ENCODE measurements around the gene OR2T3.
"Not testable (repeated sequence)": the region's sequence is repeated elsewhere in the genome, so short reads cannot be mapped to it uniquely, and the experiment has no call there.

The OR2T3 gene, protein sequence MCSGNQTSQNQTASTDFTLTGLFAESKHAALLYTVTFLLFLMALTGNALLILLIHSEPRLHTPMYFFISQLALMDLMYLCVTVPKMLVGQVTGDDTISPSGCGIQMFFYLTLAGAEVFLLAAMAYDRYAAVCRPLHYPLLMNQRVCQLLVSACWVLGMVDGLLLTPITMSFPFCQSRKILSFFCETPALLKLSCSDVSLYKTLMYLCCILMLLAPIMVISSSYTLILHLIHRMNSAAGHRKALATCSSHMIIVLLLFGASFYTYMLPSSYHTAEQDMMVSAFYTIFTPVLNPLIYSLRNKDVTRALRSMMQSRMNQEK

DNA sequence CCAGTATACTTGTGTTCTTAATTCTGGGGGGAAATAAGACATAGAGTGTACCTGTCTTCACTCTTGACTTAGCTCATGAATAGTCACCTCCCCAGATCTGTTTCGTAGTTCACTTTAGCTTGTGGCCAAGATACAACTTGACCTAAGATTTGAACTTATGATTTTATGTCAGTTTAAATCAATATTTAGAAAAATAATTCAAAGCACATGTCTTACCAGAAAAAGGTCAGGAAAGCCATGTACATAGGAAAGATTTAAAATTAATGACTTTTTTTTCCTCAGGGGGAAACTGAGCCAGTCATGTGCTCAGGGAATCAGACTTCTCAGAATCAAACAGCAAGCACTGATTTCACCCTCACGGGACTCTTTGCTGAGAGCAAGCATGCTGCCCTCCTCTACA, at the start of gene OR2T3:
OR2T3 (plus strand) TSS at position 301 of the 400 bp plus-strand sequence; CDS start at position 301, 0 bp downstream.
- DNase-seq (ENCODE audit: low read depth), result not testable (repeated sequence)

DNA sequence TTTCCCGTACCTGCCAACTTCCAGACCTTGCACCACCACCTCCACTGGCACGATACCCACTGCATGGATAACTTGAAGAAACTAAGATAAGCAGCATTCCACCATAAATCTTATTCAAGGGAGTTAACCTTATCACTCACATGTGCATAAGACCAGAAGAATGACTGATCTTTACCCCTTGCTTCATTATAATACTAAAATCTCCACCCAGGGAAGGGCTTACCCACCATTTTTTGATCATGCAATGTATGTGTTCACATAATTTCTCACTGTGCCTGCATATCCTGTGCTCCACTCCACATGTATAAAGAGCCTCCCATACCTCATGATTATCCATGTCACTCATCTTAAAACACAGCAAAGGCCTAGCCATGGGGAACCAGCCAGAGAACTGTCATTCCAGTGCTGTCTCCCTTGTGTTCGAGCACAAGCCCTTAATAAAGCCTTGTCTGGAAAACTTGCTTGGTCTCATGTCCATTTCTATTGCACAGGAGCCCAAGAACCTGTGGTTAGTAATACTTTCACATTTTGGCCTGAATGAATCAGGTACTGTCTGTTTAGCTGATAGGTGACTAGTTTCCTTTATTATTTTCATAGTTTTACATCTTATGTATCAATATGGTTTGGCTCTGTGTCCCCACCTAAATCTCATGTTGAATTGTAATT, 45.5 kb upstream of the OR2T3 start:
- not testable (repeated sequence) for DNase-seq (ENCODE audit: low read depth)

DNA sequence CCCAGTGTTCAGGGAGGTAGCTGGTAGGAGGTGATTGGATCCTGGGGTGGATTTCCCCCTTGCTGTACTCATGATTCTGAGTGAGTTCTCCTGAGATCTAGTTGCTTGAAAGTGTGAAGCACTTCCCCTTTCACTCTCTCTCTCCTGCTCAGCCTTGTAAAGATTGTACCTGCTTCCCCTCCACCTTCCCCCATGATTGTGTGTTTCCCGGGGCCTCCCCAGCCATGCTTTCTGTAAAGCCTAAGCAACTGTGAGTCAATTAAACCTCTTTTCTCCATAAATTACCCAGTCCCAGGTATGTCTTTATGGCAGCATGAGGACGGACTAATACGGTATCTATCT, 45.0 kb upstream of the OR2T3 start:
- not testable (repeated sequence) for DNase-seq (ENCODE audit: low read depth)

DNA sequence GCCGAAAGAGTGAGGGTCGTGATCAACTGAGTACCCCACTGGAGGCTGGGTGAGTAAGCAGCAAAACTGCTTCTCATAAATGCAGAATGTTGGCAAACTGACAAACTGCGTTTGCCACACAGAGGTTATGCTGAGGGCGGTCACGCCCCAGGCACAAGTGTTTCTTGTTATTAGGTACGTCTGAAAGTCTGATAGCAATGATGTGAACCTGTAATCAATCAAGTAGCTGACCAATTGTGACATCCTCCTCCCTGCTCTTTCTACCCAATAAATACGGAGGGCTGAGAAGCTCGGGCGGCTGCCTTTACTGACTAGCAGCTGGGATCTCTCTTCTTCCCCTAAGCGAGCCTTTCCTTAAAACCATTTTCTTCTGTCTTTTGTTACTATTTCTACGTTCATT, 41.5 kb upstream of the OR2T3 start:
- DNase-seq (ENCODE audit: low read depth), result not testable (repeated sequence)

DNA sequence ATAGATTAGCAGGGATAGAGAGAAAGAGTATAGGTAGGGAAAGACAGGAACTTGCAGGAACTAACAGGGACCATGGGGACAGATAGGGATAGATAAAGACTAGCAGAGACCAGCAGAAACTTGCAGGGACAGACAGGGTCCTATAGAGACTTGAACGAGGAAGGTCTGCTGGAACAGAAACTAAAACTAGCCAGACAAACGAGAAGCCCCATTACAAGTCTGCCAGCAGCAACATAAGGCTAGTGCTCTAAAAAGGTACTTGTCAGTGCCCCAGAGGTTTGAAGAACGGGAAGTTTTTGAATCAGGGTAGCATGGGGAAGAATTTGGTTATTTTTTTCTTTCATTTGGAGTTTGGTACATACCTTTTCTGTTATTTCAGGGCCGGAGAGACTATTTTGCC, 41.0 kb upstream of the OR2T3 start:
- not testable (repeated sequence) for DNase-seq (ENCODE audit: low read depth)

DNA sequence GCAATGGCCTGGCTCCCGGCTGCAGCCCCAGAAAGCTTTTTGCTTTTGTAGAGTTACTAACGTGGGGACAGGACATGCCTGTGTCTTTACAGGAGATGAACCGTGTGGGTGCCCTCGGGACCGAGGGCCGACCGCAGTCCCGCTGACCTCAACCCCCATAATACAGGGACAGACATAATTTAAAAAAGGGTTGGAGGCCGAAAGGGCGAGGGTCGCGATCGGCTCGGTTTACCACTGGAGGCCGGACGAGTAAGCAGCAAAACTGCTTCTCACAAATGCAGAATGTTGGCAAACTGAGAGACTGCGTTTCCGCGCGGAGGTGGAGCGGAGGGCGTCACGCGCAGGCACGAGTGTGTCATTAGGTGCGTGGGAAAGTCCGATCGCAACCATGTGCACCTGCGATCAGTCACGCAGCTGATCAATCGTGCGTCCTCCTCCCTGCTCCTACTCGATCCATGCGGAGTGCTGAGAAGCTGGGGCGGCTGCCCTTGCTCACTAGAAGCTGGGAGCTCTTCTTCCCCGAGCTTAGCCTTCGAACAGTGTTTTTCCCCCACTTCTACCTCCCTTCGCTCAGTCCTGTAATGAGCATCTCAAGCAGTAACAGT, 39.2 kb upstream of the OR2T3 start:
- not testable (repeated sequence) for DNase-seq (ENCODE audit: low read depth)

DNA sequence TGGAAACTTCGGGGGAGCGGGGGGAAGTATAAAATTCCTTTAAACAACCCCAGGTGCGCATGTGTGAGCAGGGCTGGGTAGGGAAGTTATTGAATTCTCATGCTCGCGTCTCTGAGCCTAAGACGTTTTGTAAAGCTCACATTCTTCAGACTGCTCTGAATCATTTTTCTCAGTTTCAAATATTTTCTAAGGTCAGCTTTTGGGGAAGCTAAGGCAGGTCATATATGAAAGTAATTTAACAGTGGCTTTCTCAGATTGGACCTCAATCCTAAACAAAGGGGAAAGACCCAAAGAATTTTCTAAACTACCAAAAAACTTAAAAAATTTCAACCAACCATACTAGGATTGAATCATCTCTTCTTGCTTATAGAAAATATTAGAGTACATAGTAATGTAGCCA, 38.2 kb upstream of the OR2T3 start:
- not testable (repeated sequence) for DNase-seq (ENCODE audit: low read depth)

DNA sequence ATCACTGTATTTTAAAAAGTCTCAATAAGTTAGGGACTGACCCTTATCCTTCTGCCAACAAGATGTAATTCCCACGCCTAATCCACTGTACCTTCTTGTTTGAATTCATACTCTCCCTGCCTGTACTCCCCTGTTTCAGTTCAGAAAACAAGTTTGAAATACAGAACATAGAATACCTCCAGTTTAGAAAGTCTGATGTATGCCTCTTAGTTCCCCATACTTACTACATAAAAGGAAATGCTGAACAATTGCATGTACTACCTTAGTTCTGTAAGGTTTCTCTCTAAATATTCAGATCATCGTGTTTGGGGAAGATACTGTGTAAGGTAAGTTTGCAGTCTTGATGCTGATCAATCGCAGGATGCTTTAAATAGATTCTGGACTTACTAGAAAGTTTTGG, 36.8 kb upstream of the OR2T3 start:
- not testable (repeated sequence) for DNase-seq (ENCODE audit: low read depth)

DNA sequence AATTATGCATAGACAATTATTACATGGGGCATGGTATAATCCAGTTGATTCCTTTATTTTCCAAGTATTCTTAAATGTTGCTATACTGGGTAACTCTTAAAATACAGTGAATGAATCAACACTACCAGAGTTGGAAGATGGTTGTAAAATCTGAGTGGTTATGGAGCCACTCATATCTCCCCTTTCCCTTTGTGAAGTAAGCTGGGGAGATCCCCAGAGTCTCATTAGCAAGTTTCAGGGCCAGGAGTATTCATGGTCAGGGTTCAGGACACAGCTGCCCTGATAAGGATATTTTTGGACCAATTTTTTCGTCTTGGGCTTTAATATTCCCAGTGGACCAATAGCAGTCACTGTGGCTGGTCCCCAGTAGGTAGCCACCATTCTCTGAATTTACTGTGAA, 34.5 kb upstream of the OR2T3 start:
- DNase-seq (ENCODE audit: low read depth), result not testable (repeated sequence)

DNA sequence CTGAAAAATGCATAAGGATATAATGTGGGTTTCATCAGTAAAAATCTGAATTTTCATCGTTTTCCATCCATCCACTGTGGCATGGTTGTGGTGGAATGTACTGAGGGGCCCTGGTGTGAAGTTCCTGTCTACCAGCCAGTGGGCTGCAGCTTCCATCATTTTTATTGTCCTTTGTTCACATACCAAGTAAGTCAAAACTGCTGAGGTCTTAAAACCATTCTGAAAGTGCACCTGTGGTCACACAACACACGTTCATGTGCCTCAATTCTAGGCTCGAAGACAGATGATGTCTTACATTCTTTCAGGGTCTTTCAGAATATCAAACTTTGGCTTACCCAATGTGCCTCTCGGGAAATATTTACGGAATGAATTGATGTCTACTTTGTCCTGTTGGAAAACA, 33.9 kb upstream of the OR2T3 start:
- not testable (repeated sequence) for DNase-seq (ENCODE audit: low read depth)

DNA sequence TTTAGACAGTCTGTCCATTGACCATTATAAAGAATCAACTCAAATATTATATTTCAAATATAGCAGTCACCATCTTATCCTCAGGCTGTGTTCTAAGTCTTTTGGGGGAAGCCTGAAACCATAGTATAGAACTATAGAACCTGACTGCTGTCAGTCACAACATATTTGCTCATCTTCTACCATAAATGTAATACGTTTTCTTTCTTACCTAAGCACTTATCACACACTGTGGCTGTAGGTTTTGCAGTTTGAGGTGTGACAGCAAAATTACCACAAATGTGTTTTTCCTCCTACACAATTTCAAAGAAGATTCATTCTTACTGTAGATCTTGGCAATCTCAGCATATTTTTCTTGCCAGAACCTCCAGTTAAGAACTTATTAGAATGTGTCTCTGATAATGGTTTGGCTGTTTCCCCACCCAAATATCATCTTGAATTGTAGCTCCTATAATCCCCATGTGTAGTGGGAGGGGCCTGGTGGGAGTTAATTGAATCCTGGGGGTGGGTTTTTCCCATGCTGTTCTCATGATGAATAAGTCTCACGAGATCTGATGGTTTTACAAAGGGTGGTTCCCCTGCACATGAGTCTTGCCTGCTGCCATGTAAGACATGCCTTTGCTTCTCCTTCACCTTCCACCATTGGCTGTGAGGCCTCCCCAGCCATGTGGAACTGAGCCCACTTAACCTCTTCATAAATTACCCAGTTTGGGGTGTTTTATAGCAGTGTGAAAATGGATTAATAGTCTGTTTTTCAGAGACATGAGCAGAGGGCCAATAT, 30.5 kb upstream of the OR2T3 start:
- DNase-seq (ENCODE audit: low read depth), result not testable (repeated sequence)

DNA sequence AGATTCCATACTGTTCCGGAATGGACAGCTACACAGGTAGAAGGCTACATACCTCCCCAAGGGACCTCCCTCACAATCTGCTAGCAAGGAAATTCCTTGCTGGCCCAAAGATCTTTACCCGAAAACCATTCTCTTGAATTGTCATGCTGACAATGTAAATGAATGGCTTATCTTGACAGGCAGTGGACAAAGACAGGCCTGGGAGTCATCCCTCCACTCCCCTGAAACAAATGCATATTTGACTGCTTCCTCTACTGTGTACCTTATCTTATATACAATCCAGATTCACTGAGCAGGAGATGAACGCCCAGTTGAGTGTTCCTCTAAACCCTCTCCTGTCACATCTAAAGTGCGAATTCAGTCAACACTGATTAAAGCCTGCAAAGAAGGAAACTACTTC, 28.5 kb upstream of the OR2T3 start:
- DNase-seq (ENCODE audit: low read depth), result not testable (repeated sequence)

DNA sequence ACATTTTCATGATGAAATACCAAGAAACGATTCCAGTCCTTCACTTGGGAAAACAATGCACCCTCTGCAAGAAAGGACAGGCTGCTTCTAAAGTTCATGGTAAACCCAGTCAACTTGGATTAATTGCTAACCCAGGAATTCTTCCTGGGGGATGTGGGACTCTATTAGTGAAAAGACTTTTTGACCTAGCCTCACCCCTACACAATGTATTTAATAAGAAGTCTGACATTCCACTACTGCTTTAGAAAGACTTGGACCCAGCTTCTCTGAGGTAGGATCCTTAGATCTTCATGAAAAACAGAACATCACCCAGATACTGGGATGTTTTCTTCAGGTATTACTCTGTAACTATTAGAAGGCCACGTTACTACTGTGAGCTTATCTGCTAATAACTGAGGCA, 27.8 kb upstream of the OR2T3 start, which contains the start of gene OR2T2:
OR2T2 (plus strand) TSS at position 239 of the 400 bp plus-strand sequence. CDS start 7,161 bp downstream, outside the sequence.
- DNase-seq (ENCODE audit: low read depth), result not testable (repeated sequence)

DNA sequence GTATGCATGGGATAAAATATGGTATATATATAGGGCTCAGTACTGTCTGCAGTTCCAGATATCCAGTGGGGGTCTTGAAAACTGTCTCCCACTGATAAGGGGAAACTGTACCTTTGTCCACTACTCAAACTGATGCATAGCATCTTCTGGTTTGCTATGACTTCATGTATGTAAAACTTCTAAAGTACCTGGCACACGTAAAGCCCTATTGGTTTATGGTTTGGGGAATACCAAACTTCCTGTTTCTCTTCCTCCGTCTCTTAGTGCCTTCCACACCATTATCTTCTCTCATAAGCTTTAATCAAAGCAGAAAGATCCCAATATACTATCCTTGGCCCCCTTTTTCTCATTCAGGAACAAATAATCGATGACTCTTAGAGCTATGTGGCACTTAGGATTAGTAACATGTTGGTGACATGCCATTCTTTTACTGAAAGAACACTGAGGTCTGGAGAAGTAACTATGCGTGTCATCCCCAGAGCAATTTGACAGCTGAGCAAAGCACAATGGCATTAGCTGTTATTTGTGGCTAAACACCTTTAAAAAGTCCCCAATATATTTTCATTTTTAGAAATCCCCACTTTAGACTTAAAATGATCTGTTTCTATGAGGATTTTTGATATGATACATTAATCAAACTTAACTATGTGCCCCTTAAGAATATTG, 24.6 kb upstream of the OR2T3 start:
- not testable (repeated sequence) for DNase-seq (ENCODE audit: low read depth)

DNA sequence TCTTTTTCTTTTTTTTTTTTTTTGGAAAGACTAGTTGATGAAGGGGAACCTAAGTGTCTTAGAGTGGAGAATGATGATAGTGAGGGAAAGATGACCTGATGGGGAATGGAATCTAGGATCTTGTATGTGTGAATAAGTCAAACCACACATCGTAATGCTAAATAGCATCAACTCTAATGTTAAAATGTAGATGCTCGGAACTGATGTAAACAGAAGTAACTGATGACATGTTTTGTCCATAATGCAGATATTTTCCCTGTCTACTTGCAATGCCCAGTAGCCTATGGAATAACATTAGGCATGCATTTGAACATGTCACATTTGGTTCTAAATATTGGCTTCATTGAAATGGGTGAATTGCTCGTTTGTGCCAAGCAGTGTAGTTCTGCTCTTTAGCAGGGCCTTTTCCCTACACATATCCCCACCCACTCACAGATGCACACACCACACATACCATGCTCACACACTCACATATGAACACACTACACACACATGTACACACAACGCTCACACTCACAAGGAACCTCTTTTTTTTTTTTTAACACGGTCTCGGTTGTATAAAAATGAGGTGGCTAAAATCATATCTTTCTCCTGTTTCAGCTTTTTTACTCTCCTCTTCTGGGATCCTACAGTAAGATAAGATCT, 23.2 kb upstream of the OR2T3 start:
- DNase-seq (ENCODE audit: low read depth), result not testable (repeated sequence)

DNA sequence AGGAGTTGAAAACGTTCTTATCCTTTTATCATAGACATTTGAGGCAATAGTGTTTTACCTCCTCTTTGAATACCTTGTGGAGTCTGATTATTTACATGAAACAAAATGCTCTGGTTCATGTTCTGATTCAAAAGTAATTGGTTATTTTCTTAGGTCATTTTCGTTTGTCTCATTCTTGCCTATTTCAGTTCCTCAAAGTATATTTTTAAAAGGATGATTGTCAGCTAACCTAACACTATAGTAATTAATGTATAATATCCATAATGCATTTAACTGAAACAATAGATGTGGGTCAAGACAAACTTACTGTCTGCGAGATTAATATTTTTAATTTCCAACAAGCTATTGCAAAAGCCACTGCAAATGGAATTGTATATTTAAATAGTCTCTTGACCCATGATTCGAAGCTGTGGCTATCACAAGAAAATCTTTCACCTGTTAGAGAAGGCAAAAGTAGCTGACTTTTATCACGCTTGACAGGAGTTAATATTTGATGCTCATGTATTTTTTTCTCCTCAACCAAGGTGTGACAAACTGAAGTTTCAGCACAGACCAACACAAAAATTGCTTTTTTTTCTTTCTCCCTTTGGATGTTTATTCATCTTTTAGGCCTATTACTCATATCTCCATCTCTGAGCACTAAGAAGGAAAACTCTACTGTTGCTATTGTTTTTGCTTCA, 22.5 kb upstream of the OR2T3 start:
- DNase-seq (ENCODE audit: low read depth), result not testable (repeated sequence)

DNA sequence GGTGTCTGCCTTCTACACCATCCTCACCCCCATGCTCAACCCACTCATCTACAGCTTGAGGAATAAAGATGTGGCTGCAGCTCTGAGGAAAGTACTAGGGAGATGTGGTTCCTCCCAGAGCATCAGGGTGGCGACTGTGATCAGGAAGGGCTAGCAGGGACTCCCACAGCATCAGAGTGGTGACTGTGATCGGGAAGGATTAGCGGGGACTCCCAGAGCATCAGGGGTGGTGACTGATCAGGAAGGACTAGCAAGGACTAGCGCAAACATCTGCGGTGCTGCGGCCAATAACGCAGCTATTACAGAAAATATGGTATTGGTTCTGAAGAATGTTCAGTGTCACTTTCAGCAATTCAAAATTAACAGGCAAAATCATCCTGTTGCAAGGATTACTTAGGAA, 19.5 kb upstream of the OR2T3 start:
- DNase-seq (ENCODE audit: low read depth), result not testable (repeated sequence)

DNA sequence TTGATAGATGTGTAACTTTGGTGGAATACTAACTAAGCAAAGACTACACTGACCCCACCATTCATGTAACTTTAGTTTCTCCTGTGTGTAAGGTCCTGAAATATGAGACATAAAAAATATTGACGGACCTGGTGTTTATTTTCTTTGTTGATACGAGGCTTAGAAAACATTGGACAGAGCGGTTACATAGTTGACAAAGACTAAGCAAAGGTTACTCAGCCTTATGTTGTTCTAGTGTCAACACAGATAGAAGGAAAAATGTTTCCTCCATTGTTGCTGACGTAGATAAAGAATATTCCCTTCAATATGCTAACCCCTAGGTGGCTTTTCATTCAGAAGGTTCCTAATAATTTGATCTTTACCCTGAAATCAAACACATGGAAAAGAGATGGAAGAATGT, 18.1 kb upstream of the OR2T3 start:
- not testable (repeated sequence) for DNase-seq (ENCODE audit: low read depth)

DNA sequence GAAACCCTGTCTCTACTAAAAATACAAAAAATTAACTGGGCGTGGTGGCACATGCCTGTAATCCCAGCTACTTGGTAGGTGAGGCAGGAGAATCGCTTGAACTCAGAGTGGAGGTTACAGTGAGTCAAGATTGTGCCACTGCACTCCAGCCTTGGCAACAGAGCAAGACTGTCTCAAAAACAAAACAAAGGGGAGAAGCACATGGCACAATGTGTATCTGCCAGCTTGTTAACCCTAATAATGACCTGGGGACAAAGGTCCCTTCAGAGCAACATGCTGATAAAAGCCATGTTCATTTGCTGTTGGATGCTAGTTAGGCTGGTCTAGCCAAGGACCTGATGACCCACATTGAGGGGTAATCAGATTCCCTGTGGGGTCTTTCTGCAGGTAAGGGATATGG, 16.5 kb upstream of the OR2T3 start:
- DNase-seq (ENCODE audit: low read depth), result not testable (repeated sequence)

DNA sequence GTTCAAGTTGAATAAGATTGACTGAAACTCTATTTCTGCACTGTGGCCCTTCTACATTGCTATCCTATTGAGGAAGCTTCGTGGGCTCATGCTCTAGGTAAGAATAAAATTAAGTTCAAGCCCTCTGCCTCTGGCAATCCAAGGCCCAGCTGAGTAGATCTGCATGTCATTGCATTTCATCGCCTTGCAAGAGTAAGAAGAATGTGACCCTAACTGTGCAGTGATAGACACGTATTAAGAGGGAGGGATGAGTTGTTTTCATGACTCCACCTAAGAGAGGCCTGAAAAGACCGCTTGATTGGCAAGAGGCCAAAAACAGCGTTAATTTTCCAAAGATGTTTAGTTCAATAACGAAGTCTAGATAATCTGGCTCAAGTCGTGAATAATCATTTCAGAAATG, 14.0 kb upstream of the OR2T3 start:
- DNase-seq (ENCODE audit: low read depth), result not testable (repeated sequence)

DNA sequence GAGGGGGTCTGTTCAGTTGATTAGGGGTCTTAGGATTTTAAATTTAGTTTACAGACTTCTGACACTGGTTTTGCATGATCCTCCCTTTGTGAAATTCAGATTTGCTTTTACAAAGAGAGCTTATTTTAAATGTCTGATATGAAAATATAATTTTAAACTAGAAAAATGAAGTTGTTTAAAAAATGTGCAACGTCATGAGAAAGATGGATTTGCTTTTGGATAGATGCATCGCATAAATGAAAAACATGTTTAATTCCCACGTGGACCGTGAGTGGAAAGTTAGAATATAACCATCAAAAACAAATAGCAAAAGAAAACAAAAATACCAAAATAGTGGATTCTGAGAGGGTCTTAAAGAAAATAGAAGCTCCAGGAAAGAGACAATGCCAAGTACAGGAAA, 2.0 kb upstream of the OR2T3 start:
- DNase-seq (ENCODE audit: low read depth), result no peak

Data from stimulated activated CD8-positive, alpha-beta memory T cell treated with anti-CD3 and anti-CD28 coated beads, Interleukin-15, amount 100 ng/mL, for 24 hours (primary cell).